Psoas muscle (tissue), 8 donors: ENCODE data around the gene NRTN. TPM values are rescaled to one million over a fixed set of nuclear protein-coding genes. Genes with fewer than 3 reads are reported as not detected.
A peak's percentile ranks its signal among the peaks of the same experiment; 100 is the strongest.

ENCODE experiments used
- ATAC-seq, 4 donors: fragments of 200-7000 bp; cut with Tn5 transposase; one replicate each; pipeline ENCODE4 v1.9.1; 2020; ENCODE audit warnings: moderate library complexity in 3 of 4, mild to moderate bottlenecking in 2 of 4
- DNase-seq, 2 donors: peaks; one replicate each; pipeline ENCODE4 v3.0.0-alpha.2; 2020
- H3K27ac ChIP-seq: fragments of 200-600 bp; one replicate; pipeline ENCODE4 v1.8.0; 2022
- H3K27me3 ChIP-seq, 3 donors: fragments of 200-600 bp in 1 of 3; one replicate each; pipeline versions ENCODE4 v1.6.1 to v1.8.0; 2013 to 2022; ENCODE audit warnings: low read length in 2 of 3, mild to moderate bottlenecking in 2 of 3, moderate library complexity in 1 of 3; ENCODE audit not compliant: insufficient read depth in 3 of 3
- H3K36me3 ChIP-seq, 2 donors: fragments of 200-600 bp in 1 of 2; one replicate each; pipeline versions ENCODE4 v1.6.1 to v1.8.0; 2013 to 2022; ENCODE audit warnings: low read depth in 1 of 2, mild to moderate bottlenecking in 1 of 2, moderate library complexity in 1 of 2; ENCODE audit not compliant: insufficient read depth in 1 of 2
- H3K4me1 ChIP-seq: fragments of 200-600 bp; one replicate; pipeline ENCODE4 v1.8.0; 2022
- H3K4me3 ChIP-seq: fragments of 200-600 bp; one replicate; pipeline ENCODE4 v1.8.0; 2022; ENCODE audit warnings: mild to moderate bottlenecking
- H3K9me3 ChIP-seq: fragments of 200-600 bp; one replicate; pipeline ENCODE4 v1.8.0; 2022
- CTCF ChIP-seq: fragments of 200-600 bp; IDR thresholded peaks from one replicate; pipeline ENCODE4 v1.8.0; 2022; ENCODE audit warnings: antibody characterized with exemption
- whole genome bisulfite sequencing, 3 donors: extraction: QIAGEN DNeasy Blood & Tissue Kit; methylation state at CpG; one replicate each; pipeline versions ENCODE4 v1.1.6 to v1.1.7; 2013; 5-methylcytosine and 5-hydroxymethylcytosine counted together
- intact Hi-C, 2 donors: fragments of 100-400 bp; cut with DNase I; formaldehyde crosslinking; loops; one replicate each; pipeline versions ENCODE4 v1.11.0 to v1.14.2; 2022
- polyA plus RNA-seq, 3 donors: library from polyadenylated mRNA; stranded (reverse); fragments of 200-250 nt; gene quantifications; one replicate each; pipeline ENCODE4 v1.2.3, GENCODE V29; 2013
- total RNA-seq, 4 donors: library from RNA; stranded (reverse); fragmentation: NEBNext Ultra II Directional in 2 of 4; extraction: Animal tissue kit (Norgen Biotek cat#: 25700) in 2 of 4; gene quantifications; one replicate each; pipeline versions ENCODE4 v1.2.1 to v1.2.4, GENCODE V29; 2021 to 2023
- donor health status: healthy with polysubstance abuse.
- donor health status: DM: no; HTN: no; CAD: no; lungs with moderate emphysema.
- donor health status: Bipolar disorder and iron deficiency.
- donor health status: healthy.
- donor health status: DM: yes; HTN: yes; CAD: no.
- donor health status: DM: no; HTN: no; CAD: no.
- donor health status: DM: no; HTN: no; CAD: no.
- donor health status: DM: yes; HTN: yes; CAD: no.

The NRTN gene
- total and polyA plus RNA-seq, 7 donors: not detected

GRCh38 chr19:5823579-5824281 is 18.9 kb downstream of the NRTN start:
- Histone ChIP-seq H3K27ac (no peak overlapping the region), H3K9me3 (no peaks in the 10 kb centered on the region), H3K4me3 (no peak overlapping the region), H3K4me1 (no peaks in the 10 kb centered on the region), H3K27me3 (peaks cover 0 to 72% (median 24%) of the 10 kb centered on the region in 3 donors), H3K36me3 (no peaks in the 10 kb centered on the region)
- intact Hi-C loops: no loop called here
- ATAC-seq: no peak
- 75 to 81% (median 77%) methylated on average over 30 of the region's 30 CpGs for WGBS, 3 donors
- DNase-seq: no peak
- no peak for TF ChIP-seq CTCF

DNA sequence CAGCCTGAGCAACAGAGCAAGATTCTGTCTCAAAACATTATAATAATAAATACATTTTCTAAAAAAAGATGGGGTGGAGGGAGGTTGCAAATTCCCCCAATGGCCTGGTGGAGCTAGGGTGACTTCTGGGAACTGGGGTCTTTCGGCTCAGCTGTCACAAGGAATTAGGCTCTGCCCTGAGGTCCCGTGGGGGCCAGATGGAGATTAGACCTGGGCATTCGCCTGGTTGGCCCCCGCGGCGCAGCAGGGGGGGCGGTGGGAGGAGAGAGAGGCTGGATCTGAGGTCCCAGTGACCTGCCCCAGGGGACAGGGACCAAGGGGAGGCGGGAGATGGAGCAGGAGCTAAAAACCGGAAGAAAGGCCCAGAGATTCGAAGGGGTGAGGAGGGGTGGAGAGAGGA is 19.9 kb downstream of the NRTN start:
- TF ChIP-seq CTCF: no peak
- Histone ChIP-seq H3K4me3 (no peak overlapping the region), H3K36me3 (no peaks in the 10 kb centered on the region), H3K27me3 (peaks cover 0 to 72% (median 29%) of the 10 kb centered on the region in 3 donors), H3K27ac (no peak overlapping the region), H3K4me1 (no peaks in the 10 kb centered on the region), H3K9me3 (no peaks in the 10 kb centered on the region)
- intact Hi-C loops: no loop called here
- WGBS, 3 donors: 60 to 63% (median 62%) methylated on average over 10 of the region's 10 CpGs
- no peak for DNase-seq
- no peak for ATAC-seq

- Histone ChIP-seq H3K36me3 (no peaks in the 10 kb centered on the region), H3K4me3 (no peak overlapping the region), H3K9me3 (no peaks in the 10 kb centered on the region), H3K27me3 (peaks cover 0 to 76% (median 32%) of the 10 kb centered on the region in 3 donors), H3K27ac (no peak overlapping the region), H3K4me1 (no peaks in the 10 kb centered on the region)
- intact Hi-C loops: no loop called here
- no peak for TF ChIP-seq CTCF
- DNase-seq (no peak), ATAC-seq (no peak)
- 86 to 90% (median 88%) methylated on average over 18 to 21 of the region's 21 CpGs for WGBS, 3 donors
Observed at GRCh38 chr19:5825178-5825577, 20.3 kb downstream of the NRTN start.

DNA sequence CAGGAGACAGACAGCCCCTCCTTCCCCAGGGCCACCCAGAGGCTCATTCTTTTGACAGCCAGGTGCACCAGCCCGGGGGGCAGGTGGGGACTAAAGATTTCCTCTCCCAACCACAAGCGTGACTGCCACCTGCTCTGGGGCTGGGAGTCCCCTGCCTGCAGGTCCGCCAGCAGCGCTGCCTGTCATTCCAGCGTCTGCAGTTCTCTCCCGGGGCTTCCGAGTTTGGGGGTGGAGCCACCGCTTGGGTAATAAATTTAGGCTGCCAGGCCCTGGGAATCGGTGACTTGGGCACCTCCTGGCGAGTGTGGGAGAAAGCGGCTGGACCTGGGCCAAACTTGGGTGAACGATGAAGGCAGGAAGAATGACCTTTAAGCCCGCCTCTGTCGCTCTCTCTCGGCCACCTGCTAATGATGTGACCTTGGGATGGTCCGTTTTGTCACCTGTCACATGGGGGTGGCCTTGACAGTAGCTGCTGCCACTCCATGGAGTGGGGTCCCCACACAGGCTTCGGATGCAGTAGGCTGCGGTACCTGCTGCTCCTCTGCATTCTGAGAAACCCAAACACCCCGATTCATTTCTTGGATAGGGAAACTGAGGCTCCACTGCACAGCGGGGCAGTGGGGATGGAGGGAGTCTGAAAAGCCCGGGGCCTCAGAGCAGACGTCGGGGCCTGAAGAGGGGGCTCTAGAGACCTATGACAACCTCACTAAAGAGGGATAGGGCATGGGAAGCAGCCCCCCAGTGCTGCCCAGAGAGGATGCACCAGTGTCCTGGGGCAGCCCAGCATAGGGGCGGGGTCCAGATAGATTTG is 21.9 kb downstream of the NRTN start:
- Histone ChIP-seq H3K9me3 (no peaks in the 10 kb centered on the region), H3K27me3 (peaks cover 0 to 84% (median 32%) of the 10 kb centered on the region in 3 donors), H3K4me3 (no peak overlapping the region), H3K4me1 (no peaks in the 10 kb centered on the region), H3K27ac (no peak overlapping the region), H3K36me3 (no peaks in the 10 kb centered on the region)
- 13 to 15% (median 14%) methylated on average over 22 to 24 of the region's 24 CpGs for WGBS, 3 donors
- TF ChIP-seq CTCF: no peak
- peak in 1 of 2 donors; percentile 40 for DNase-seq
- ATAC-seq: no peak
- intact Hi-C loops: no loop called here
